Astrocyte of the spinal cord (primary cell): ENCODE results near the gene PPP1R3A.

Experiments
- DNase-seq: peaks from one replicate; pipeline ENCODE4 v3.0.0; 2011; ENCODE audit warnings: low read depth, low spot score
- H3K4me3 ChIP-seq: 2 replicates; pipeline ENCODE4 v1.5.1; 2011; ENCODE audit warnings: low read depth, mild to moderate bottlenecking, low read length, moderate library complexity
- in situ Hi-C: cut with HindIII; loops from 2 replicates; pipeline ENCODE4 v1.10.0; 2017; ENCODE audit warnings: low sequenced_read_pairs
- TF ChIP-seq, protein P1 (sequence below): IDR thresholded peaks from 2 replicates; pipeline ENCODE4 v1.5.1; 2012; ENCODE audit warnings: low read depth, mild to moderate bottlenecking, low read length, inconsistent platforms

Gene PPP1R3A

DNA sequence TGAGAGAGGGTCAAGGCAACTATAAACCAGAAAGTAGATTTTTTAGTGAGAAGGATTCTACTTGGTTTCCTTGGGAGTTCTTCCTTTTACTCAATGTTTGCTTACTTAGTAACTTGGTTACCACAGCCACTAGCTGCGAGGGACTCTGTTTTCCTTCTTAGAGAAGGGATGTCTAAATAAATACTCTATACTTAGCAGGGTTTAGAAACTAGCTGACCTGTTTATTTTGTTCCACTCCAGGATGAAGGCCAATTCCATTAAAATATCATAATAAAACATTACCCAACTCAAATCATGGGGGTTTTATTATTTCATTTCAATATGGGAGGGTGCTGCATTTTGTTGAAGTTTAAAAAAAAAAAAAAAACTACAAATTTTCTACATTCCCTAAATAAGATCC is 87.3 kb downstream of the PPP1R3A start:
- DNase-seq: peak; percentile 85
- in situ Hi-C loops: no loop called here
- TF ChIP-seq, protein P1, sequence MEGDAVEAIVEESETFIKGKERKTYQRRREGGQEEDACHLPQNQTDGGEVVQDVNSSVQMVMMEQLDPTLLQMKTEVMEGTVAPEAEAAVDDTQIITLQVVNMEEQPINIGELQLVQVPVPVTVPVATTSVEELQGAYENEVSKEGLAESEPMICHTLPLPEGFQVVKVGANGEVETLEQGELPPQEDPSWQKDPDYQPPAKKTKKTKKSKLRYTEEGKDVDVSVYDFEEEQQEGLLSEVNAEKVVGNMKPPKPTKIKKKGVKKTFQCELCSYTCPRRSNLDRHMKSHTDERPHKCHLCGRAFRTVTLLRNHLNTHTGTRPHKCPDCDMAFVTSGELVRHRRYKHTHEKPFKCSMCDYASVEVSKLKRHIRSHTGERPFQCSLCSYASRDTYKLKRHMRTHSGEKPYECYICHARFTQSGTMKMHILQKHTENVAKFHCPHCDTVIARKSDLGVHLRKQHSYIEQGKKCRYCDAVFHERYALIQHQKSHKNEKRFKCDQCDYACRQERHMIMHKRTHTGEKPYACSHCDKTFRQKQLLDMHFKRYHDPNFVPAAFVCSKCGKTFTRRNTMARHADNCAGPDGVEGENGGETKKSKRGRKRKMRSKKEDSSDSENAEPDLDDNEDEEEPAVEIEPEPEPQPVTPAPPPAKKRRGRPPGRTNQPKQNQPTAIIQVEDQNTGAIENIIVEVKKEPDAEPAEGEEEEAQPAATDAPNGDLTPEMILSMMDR: no peak
- no peak overlapping the region for H3K4me3 ChIP-seq

DNA sequence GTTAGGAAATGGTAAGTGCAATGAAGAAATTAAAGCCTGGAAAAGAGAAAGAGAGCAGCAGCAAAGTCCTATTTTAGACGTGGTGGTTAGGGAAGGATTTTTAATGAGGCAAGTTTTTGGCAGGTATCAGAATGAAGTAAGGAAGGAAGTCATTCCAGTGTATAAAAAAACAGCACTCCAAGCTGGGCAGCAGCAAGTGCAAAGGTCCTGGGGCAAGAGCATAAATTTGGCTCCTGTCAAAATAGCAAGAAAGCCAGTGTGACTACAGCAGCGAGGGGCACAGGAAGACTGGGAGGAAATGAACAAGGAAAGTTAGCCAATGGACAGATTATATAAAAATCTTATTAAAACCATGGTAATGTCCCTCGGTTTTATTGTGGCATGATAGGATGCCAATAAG is 90.2 kb downstream of the PPP1R3A start:
- TF ChIP-seq, protein P1: no peak
- DNase-seq: no peak
- in situ Hi-C loops: no loop called here
- no peak overlapping the region for H3K4me3 ChIP-seq
